GM12873 (cell line): ENCODE data around the gene RASAL3.

Experiments used
- TF ChIP-seq, protein P1 (sequence below): IDR thresholded peaks from 2 replicates; pipeline ENCODE4 v1.5.1; 2012; ENCODE audit warnings: low read depth, mild to moderate bottlenecking, moderate library complexity, low read length, control low read depth; ENCODE audit not compliant: insufficient read depth; ENCODE audit errors: missing control alignments

The RASAL3 gene

DNA sequence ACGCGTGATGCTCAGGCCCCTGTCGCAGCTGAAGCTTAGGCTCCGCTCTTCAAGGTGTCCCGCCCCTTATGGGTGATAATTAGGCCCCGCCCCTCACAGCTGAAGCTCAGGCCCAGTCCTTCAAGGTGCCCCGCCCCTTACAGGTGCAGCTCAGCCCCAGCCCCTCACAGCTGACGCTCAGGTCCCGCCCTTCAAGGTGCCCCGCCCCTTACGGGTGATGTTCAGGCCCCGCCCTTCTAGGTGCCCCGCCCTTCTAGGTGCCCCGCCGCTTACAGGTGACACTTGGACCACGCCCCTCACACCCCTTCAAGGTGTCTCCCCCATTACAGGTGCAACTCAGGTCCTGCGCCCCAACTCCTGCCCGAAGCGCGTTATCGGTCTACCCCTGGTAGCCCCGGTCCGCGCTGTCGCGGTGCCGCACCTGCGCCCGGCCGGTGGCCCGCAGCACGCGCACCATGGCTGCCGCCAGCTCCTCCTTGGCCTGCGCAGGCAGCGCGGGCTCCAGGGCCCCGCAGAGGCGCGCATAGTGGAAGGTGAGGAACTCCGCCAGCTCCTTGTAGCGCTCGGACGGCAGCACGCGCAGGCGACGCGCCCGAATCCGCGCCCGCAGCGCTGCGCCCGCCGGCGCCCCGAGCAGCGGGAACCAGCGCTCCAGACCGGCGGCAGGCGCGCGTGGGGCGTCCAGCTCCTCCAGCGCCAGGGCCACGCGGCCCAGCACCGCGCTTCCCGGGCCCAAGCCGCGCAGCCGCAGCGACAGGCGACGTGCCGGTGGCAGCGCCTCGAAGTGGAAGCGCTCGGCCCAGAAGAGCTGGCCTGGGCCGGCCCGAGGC is 7.3 kb downstream of the RASAL3 start:
- TF ChIP-seq, protein P1, sequence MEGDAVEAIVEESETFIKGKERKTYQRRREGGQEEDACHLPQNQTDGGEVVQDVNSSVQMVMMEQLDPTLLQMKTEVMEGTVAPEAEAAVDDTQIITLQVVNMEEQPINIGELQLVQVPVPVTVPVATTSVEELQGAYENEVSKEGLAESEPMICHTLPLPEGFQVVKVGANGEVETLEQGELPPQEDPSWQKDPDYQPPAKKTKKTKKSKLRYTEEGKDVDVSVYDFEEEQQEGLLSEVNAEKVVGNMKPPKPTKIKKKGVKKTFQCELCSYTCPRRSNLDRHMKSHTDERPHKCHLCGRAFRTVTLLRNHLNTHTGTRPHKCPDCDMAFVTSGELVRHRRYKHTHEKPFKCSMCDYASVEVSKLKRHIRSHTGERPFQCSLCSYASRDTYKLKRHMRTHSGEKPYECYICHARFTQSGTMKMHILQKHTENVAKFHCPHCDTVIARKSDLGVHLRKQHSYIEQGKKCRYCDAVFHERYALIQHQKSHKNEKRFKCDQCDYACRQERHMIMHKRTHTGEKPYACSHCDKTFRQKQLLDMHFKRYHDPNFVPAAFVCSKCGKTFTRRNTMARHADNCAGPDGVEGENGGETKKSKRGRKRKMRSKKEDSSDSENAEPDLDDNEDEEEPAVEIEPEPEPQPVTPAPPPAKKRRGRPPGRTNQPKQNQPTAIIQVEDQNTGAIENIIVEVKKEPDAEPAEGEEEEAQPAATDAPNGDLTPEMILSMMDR: no peak

DNA sequence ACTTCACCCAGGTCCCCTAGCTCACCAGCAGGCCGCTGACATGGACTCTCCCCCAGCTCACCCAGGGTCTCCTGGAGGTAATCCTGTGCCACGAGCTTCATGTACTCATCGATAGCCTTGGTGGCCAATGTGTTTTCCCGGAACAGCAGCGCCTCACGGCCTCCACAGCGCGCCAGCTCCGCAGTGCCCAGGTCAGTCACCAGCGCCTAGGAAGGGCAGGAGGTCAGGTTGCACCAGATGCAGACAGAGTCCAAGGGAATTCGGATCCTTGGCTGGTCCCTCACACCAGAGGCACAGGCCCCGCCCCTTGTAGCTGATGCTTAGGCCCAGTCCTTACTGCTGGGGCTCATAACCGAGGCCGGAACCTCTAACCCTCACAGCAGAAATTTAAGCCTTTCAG is 7.9 kb downstream of the RASAL3 start:
- TF ChIP-seq, protein P1: no peak

DNA sequence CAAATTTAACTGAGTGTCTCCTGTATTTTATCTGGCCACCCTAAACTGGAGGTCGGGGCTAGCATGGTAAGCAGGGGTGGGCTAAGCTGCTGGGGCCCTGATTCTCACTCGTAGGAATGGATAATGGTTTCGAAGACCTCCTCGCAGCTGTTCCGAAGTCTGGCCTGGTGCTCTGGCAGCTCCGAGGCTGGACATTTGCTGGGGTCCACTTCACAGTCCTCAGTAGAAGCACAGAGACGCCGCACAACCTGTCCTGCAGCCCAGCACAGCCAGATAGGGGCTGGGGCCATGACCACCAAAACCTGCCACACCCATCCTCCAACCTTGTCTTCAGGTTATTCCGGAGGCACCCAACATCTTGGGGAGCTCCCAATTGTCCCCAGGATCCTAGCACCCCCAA is 8.3 kb downstream of the RASAL3 start:
- TF ChIP-seq, protein P1: no peak

DNA sequence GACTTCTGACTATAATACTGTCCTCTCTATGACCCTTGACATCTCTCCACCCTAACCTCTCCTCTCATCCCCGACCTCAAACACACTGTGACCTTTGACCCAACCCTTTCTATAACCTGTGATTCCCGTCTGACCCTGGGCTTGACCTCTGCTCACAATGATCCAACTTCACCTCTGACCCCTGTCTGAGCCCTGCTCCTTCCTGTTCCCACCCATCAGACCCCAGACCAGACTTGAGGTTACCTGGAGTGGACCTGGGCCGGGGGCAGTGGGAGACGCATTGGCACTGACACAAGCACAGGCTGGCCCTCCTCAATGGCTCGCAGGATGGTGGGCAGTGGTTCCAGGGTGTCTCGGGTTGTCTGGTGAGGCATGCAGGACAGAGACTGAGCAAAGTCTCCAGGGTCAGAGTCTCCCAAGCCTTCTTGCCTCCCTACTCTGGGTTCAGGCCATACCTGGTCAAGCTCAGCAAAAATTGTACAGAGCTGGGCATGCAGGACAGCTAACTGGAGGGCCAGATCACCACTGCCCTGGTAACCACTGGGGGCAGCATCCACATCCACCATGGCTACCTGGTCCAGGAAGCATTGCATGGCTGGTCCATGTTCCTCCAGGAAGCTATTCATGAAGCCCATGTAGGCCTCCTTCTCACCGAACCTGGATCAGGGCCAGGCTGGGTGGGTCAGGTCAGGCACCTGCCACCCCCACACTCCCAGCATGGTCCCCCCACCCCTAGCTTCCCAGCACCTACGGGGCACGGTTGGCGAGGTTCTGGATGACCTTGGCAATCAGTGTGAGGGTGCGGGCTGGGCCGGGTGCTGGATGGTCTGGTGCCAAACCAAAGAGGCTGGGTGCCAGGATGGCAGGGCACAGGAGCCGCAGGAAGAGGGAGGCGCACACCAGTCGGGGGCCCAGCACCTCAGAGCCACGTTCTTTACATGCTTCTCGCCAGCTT is 10.2 kb downstream of the RASAL3 start:
- TF ChIP-seq, protein P1: peak; percentile 23

DNA sequence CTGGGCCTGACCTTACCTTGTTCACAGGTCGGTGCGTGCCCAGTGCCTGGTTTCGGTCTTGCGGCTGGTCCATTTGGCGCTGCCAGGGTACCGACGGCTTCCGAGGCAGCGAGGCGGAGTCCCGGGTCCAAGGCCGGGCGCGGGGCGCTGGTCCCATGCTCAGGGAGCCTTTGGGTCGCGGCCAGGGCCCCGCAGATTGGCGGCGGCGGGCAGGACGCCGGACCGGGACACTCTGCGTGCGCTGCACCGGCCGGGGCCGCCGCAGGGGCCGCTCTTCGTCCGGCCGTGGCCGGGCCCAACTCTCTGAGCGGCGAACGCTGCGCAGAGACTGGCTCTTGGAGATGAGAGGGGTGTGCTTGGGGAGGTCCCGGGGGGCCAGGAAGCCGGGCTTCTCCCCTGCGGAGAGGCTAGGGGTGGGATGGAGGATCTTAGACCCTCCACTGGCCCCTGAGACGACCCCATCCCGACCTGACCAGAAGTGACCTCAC is 11.2 kb downstream of the RASAL3 start:
- TF ChIP-seq, protein P1: no peak

DNA sequence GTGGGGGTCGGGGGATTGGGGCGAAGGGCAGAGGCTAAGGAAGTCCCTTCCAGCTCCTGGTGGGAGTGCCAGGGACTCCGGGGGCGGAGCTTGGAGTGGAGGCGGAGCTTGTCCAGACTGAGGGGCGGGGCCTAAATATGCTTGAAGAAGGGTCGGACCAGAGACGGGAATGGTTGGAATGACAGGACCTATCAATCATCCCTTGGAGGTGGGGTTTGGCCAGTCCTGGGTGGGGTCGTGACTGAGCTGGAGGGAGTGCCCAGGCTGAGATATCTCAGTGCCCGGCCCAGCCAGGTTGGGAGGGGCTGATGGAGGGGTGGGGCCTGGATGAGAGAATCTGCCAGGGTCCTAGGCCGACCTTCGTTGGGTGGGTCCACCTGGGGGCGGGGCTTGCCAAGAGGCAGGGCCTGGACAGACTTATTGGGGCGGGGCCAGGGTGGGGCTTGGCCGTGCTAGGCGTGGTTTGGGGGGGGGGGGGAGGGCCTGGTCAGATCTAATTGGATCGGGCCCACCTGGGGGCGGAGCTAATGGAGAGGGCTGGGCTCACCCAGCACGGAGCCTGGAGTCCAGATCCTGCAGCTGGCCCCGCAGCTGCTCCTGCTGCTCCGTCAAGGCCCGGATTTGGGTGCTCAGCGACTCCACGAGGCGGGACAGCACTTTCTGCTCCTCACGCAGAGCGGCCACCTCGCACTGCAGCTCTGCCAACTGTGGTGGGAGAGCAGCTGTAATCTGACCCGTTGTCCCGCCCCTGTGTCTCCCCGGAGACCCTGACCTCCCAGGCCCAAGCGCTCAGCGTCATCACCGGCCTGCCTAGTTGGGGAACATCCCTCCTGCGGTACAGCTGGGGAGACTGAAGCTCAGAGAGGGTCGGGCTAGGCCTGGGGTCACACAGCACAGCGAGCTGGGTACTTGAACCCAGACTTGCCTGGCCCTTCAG is 12.0 kb downstream of the RASAL3 start:
- TF ChIP-seq, protein P1: no peak
